Loucy (cell line): ENCODE results near the gene CSH1.

Experiments
- H2AFZ ChIP-seq: fragments of 200-600 bp; sonication (generic); 2 replicates; pipeline ENCODE4 v1.6.0; 2016; ENCODE audit warnings: antibody characterized with exemption, mild to moderate bottlenecking, low read length, moderate library complexity
- H3F3A ChIP-seq: fragments of 200-600 bp; 2 replicates; pipeline ENCODE4 v1.6.0; 2016; ENCODE audit warnings: antibody characterized with exemption, low read depth, mild to moderate bottlenecking
- H3K27me3 ChIP-seq: fragments of 200-600 bp; sonication (generic); 2 replicates; pipeline ENCODE4 v1.6.1; 2014; ENCODE audit warnings: low read length, mild to moderate bottlenecking; ENCODE audit not compliant: insufficient read depth, poor library complexity, severe bottlenecking
- H3K36me3 ChIP-seq: fragments of 200-600 bp; sonication (generic); 2 replicates; pipeline ENCODE4 v1.6.1; 2016; ENCODE audit warnings: low read length; ENCODE audit not compliant: insufficient read depth
- H3K4me1 ChIP-seq: fragments of 200-600 bp; sonication (generic); 2 replicates; pipeline ENCODE4 v1.5.1; 2014; ENCODE audit warnings: low read length, mild to moderate bottlenecking; ENCODE audit not compliant: insufficient read depth, poor library complexity, severe bottlenecking
- H3K4me2 ChIP-seq: fragments of 200-600 bp; sonication (generic); 2 replicates; pipeline ENCODE4 v1.6.0; 2014; ENCODE audit warnings: antibody characterized with exemption, low read length, low read depth, mild to moderate bottlenecking; ENCODE audit not compliant: poor library complexity, severe bottlenecking
- H3K4me3 ChIP-seq: fragments of 200-600 bp; sonication (generic); 2 replicates; pipeline ENCODE4 v1.5.1; 2014; ENCODE audit warnings: low read length, mild to moderate bottlenecking, mixed read lengths; ENCODE audit not compliant: poor library complexity, severe bottlenecking
- H3K79me2 ChIP-seq: fragments of 200-600 bp; sonication (generic); 2 replicates; pipeline ENCODE4 v1.6.1; 2014; ENCODE audit warnings: low read length; ENCODE audit not compliant: insufficient read depth
- H3K9ac ChIP-seq: fragments of 200-600 bp; sonication (generic); 2 replicates; pipeline ENCODE4 v1.6.0; 2014; ENCODE audit warnings: mild to moderate bottlenecking, low read depth, low read length, moderate library complexity; ENCODE audit not compliant: poor library complexity, severe bottlenecking
- H3K9me2 ChIP-seq: fragments of 200-600 bp; sonication (generic); replicated peaks from 2 replicates; pipeline ENCODE4 v1.6.1; 2016; ENCODE audit warnings: low read depth, low read length, mixed read lengths
- H3K9me3 ChIP-seq: fragments of 200-600 bp; sonication (generic); 2 replicates; pipeline ENCODE4 v1.6.1; 2014; ENCODE audit warnings: mild to moderate bottlenecking, antibody characterized with exemption, low read length, low read depth; ENCODE audit not compliant: insufficient read depth
- H4K20me1 ChIP-seq: fragments of 200-600 bp; sonication (generic); 2 replicates; pipeline ENCODE4 v1.6.0; 2014; ENCODE audit warnings: antibody characterized with exemption, low read length, mild to moderate bottlenecking; ENCODE audit not compliant: insufficient read depth, poor library complexity, severe bottlenecking
- EZH2phosphoT487 ChIP-seq: fragments of 200-600 bp; IDR thresholded peaks from 2 replicates; pipeline ENCODE4 v1.6.1; 2018; ENCODE audit warnings: antibody characterized with exemption, mild to moderate bottlenecking, moderate library complexity, borderline replicate concordance
- TF ChIP-seq, protein P1 (sequence below): fragments of 200-600 bp; sonication (generic); conservative IDR thresholded peaks from 2 replicates; pipeline ENCODE4 v1.5.1; 2014; ENCODE audit warnings: mild to moderate bottlenecking, antibody characterized with exemption, low read length

CSH1 gene

DNA sequence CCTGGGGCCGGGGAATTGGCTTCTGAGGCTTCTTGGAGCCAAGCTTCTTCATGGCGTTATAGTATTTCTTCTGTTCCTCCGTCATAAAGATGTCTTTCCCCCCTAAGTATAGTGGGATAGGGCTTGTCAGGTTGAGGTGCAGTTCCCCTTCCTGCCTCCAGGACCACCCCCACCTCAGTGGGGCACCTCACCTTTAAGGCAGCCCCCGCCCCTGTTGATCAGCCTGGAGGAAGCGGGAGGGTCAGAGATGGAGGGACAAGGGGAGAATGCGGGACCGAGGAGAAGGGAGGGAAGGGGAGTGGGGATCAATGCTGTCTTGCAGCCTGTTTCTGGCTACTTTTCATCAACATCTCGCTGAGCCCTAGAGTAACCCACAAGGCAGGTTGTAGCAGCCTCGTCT lies 47.4 kb upstream of the CSH1 start:
- no peaks in the 10 kb centered on the region for H3K36me3 ChIP-seq
- TF ChIP-seq EZH2phosphoT487 = no peak
- TF ChIP-seq, protein P1, sequence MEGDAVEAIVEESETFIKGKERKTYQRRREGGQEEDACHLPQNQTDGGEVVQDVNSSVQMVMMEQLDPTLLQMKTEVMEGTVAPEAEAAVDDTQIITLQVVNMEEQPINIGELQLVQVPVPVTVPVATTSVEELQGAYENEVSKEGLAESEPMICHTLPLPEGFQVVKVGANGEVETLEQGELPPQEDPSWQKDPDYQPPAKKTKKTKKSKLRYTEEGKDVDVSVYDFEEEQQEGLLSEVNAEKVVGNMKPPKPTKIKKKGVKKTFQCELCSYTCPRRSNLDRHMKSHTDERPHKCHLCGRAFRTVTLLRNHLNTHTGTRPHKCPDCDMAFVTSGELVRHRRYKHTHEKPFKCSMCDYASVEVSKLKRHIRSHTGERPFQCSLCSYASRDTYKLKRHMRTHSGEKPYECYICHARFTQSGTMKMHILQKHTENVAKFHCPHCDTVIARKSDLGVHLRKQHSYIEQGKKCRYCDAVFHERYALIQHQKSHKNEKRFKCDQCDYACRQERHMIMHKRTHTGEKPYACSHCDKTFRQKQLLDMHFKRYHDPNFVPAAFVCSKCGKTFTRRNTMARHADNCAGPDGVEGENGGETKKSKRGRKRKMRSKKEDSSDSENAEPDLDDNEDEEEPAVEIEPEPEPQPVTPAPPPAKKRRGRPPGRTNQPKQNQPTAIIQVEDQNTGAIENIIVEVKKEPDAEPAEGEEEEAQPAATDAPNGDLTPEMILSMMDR = peak; percentile 26; the same call in 1 of the 2 replicates

DNA sequence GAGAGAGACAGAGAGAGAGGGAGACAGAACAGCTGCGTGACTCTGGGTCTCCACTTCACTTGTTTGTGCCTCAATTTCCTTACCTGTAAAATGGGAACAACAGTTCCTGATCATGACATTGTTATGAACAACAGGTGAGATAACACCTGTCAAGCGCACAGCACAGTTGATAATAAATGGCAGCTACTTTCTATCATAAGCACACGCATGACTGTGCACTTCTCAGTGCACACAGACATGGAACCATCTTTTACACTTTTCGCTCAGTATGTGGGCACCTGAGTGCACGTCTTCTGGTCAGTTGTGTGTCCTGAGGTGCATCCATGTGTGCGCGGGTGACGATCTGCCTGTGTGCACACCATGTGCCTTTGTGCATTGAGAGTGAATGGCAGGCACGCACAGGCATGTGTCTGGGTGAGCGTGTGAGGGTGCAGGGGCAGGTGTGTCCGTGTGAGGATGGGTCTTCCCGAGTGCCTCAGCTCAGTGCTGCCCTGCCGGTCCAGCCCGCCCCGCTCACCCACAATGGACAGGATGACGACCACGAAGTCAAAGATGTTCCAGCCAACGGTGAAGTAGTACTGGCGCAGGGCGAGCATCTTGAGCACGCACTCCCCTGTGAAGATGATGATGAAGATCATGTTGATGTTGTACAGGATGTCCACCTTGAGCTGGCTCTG lies 46.1 kb upstream of the CSH1 start:
- H4K20me1 ChIP-seq = no peaks in the 10 kb centered on the region
- no peak for TF ChIP-seq EZH2phosphoT487
- TF ChIP-seq, protein P1 = no peak
- no peaks in the 10 kb centered on the region for H3K9me2 ChIP-seq
- no peaks in the 10 kb centered on the region for H3K9me3 ChIP-seq
- H3K79me2 ChIP-seq = peaks cover under 1% of the 10 kb centered on the region; the same call in 1 of the 2 replicates
- no peaks in the 10 kb centered on the region for H3F3A ChIP-seq
- no peak overlapping the region for H3K9ac ChIP-seq
- no peak overlapping the region for H2AFZ ChIP-seq
- no peaks in the 10 kb centered on the region for H3K27me3 ChIP-seq
- H3K4me3 ChIP-seq = no peak overlapping the region
- peaks cover 44% of the 10 kb centered on the region for H3K4me1 ChIP-seq
- H3K4me2 ChIP-seq = no peak overlapping the region
- no peaks in the 10 kb centered on the region for H3K36me3 ChIP-seq

More for the DNA sequence above, 47.4 kb upstream of the CSH1 start:
- Histone ChIP-seq H4K20me1 (no peaks in the 10 kb centered on the region), H2AFZ (no peak overlapping the region), H3K4me2 (no peak overlapping the region), H3K4me1 (peaks cover 53% of the 10 kb centered on the region), H3K9me3 (no peaks in the 10 kb centered on the region), H3K9ac (no peak overlapping the region), H3K9me2 (no peaks in the 10 kb centered on the region), H3K4me3 (no peak overlapping the region), H3K27me3 (no peaks in the 10 kb centered on the region), H3F3A (no peaks in the 10 kb centered on the region), H3K79me2 (peaks cover 6% of the 10 kb centered on the region; the same call in 1 of the 2 replicates)

DNA sequence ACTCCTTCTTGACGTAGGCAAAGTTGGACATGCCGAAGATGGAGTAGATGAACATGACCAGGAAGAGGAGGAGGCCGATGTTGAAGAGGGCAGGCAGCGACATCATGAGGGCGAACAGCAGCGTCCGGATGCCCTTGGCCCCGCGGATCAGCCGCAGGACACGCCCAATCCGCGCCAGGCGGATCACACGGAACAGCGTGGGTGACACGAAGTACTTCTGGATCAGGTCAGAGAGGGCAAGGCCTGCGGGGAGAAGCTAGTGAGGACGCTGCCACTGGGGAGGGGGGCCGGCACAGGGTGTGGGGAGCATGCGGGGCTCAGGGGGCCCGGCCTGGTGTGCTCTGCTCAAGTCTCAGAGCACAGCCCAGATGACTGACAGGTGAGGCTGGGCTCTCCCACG lies 45.4 kb upstream of the CSH1 start:
- Histone ChIP-seq H3K79me2 (no peaks in the 10 kb centered on the region), H3K27me3 (no peaks in the 10 kb centered on the region), H2AFZ (no peak overlapping the region), H3F3A (no peaks in the 10 kb centered on the region), H3K4me3 (no peak overlapping the region), H3K9me2 (no peaks in the 10 kb centered on the region), H3K36me3 (no peaks in the 10 kb centered on the region), H3K9me3 (no peaks in the 10 kb centered on the region), H3K9ac (no peak overlapping the region), H4K20me1 (no peaks in the 10 kb centered on the region), H3K4me2 (no peak overlapping the region), H3K4me1 (peaks cover 38% of the 10 kb centered on the region)
- no peak for TF ChIP-seq EZH2phosphoT487
- TF ChIP-seq, protein P1 = no peak
